HCT116 (cell line): ENCODE data around the gene TMEM151A.

Source experiments
- CTCF ChIP-seq, 3 experiments: fragments of 200-600 bp in 1 of 3; sonication (generic) in 1 of 3; IDR thresholded peaks in 2 of 3; conservative IDR thresholded peaks in 1 of 3; 2 replicates each; pipeline ENCODE4 v1.5.1; 2012 to 2017; ENCODE audit warnings: low read depth in 2 of 3, low read length in 2 of 3, antibody characterized with exemption in 1 of 3, borderline replicate concordance in 1 of 3, control low read depth in 1 of 3, mild to moderate bottlenecking in 1 of 3, mixed read lengths in 1 of 3, mixed run types in 1 of 3, moderate library complexity in 1 of 3; ENCODE audit not compliant: insufficient read depth in 1 of 3
- EZH2 ChIP-seq: fragments of 200-600 bp; sonication (generic); IDR thresholded peaks from 2 replicates; pipeline ENCODE4 v1.6.1; 2017; ENCODE audit warnings: antibody characterized with exemption, mixed run types
- EZH2phosphoT487 ChIP-seq: fragments of 200-600 bp; IDR thresholded peaks from 2 replicates; pipeline ENCODE4 v1.6.1; 2018; ENCODE audit warnings: antibody characterized with exemption, borderline replicate concordance
- MAX ChIP-seq: IDR thresholded peaks from 2 replicates; pipeline ENCODE4 v1.6.1; 2012
- POLR2AphosphoS5 ChIP-seq: IDR thresholded peaks from 2 replicates; pipeline ENCODE4 v1.6.1; 2011; ENCODE audit warnings: mild to moderate bottlenecking, low read depth, low read length, moderate library complexity
- ZNF274 ChIP-seq: fragments of 200-500 bp; sonication (Bioruptor generic); IDR thresholded peaks from 2 replicates; pipeline ENCODE4 v1.6.1; 2014; ENCODE audit warnings: mild to moderate bottlenecking, low read depth, low read length, inconsistent platforms

GRCh38 chr11:66313321-66314185, 21.9 kb downstream of the TMEM151A start:
- TF ChIP-seq CTCF (IDR thresholded peaks at IDR 0.05 in 2 of 3, conservative IDR thresholded peaks at IDR 0.05 in 1 of 3; ENCODE audit: borderline replicate concordance in 1 of 3, insufficient read depth in 1 of 3, low read depth in 2 of 3, low read length in 2 of 3) (peak in 1 of 3 experiments; percentile 36; a peak in 2 of 6 replicates), MAX (no peak), EZH2phosphoT487 (no peak), POLR2AphosphoS5 (no peak), EZH2 (no peak), ZNF274 (no peak)
